IMR-90 (cell line): ENCODE results near the gene MALRD1. TPM values are rescaled to one million over a fixed set of nuclear protein-coding genes. Genes with fewer than 3 reads are reported as not detected.

Experiments used
- ATAC-seq: fragments of 200-7000 bp; cut with Tn5 transposase; 2 replicates; pipeline ENCODE4 v1.9.1; 2020; ENCODE audit warnings: low read depth, mild to moderate bottlenecking, moderate library complexity
- BruUV-seq: library from RNA; stranded (reverse); fragments of 400-500 nt; replicated peaks from 2 replicates; lab custom pipeline; 2021; lab: Mats Ljungman, UMichigan
- CTCF ChIA-PET: fragments of 300-600 bp; formaldehyde crosslinking; extraction: SDS; loops from one replicate; lab custom pipeline; 2021; ENCODE audit warnings: antibody characterized with exemption; lab: Yijun Ruan, JAX
- POLR2A ChIA-PET: fragments of 300-600 bp; sonication (Branson Sonifier 250); formaldehyde crosslinking; loops from one replicate; lab custom pipeline; 2022; ENCODE audit warnings: antibody characterized with exemption; ENCODE audit not compliant: unreplicated experiment; lab: Charles Lee
- DNase-seq: peaks from one replicate; pipeline ENCODE4 v3.0.0; 2013
- H2AFZ ChIP-seq: replicated peaks from 2 replicates; pipeline ENCODE3; 2013; ENCODE audit warnings: low read length, mild to moderate bottlenecking; ENCODE audit not compliant: poor library complexity
- H2AK5ac ChIP-seq: 2 replicates; pipeline ENCODE4 v1.6.1; 2013; ENCODE audit warnings: low read depth, low read length, inconsistent platforms
- H2AK9ac ChIP-seq: replicated peaks from 2 replicates; pipeline ENCODE3; 2013; ENCODE audit warnings: mild to moderate bottlenecking, low read depth, low read length, moderate library complexity; ENCODE audit not compliant: poor library complexity
- H2BK120ac ChIP-seq: 2 replicates; pipeline ENCODE4 v1.6.1; 2013; ENCODE audit warnings: low read depth, low read length, inconsistent platforms
- H2BK15ac ChIP-seq: 3 replicates; pipeline ENCODE4 v1.6.1; 2013; ENCODE audit warnings: low read depth, low read length, inconsistent platforms
- H2BK20ac ChIP-seq: 2 replicates; pipeline ENCODE4 v1.6.1; 2013; ENCODE audit warnings: low read depth, mild to moderate bottlenecking, inconsistent platforms, low read length, moderate library complexity
- H2BK5ac ChIP-seq: 2 replicates; pipeline ENCODE4 v1.6.1; 2013; ENCODE audit warnings: mild to moderate bottlenecking, low read depth, low read length, inconsistent platforms; ENCODE audit not compliant: poor library complexity, severe bottlenecking
- H3K14ac ChIP-seq: replicated peaks from 2 replicates; pipeline ENCODE4 v1.6.1; 2013; ENCODE audit warnings: low read depth, low read length, inconsistent platforms
- H3K18ac ChIP-seq: 2 replicates; pipeline ENCODE4 v1.6.1; 2013; ENCODE audit warnings: low read depth, low read length, control low read depth
- H3K23ac ChIP-seq: 2 replicates; pipeline ENCODE4 v1.6.1; 2013; ENCODE audit warnings: low read depth, low read length, inconsistent platforms
- H3K27ac ChIP-seq: 2 replicates; pipeline ENCODE4 v1.5.1; 2013; ENCODE audit warnings: mild to moderate bottlenecking, control low read depth, low read length; ENCODE audit not compliant: insufficient read depth
- H3K27me3 ChIP-seq: 2 replicates; pipeline ENCODE4 v1.6.1; 2013; ENCODE audit warnings: low read length; ENCODE audit not compliant: control insufficient read depth, insufficient read depth
- H3K36me3 ChIP-seq: 2 replicates; pipeline ENCODE4 v1.6.1; 2013; ENCODE audit warnings: low read length, mixed read lengths; ENCODE audit not compliant: control insufficient read depth, insufficient read depth
- H3K4ac ChIP-seq: 2 replicates; pipeline ENCODE4 v1.6.1; 2013; ENCODE audit warnings: low read depth, low read length, inconsistent platforms
- H3K4me1 ChIP-seq: 2 replicates; pipeline ENCODE4 v1.6.1; 2013; ENCODE audit warnings: low read length, mixed read lengths; ENCODE audit not compliant: control insufficient read depth, insufficient read depth
- H3K4me2 ChIP-seq: 2 replicates; pipeline ENCODE4 v1.6.1; 2013; ENCODE audit warnings: low read depth, mild to moderate bottlenecking, control low read depth, low read length, moderate library complexity
- H3K4me3 ChIP-seq: 2 replicates; pipeline ENCODE4 v1.5.1; 2013; ENCODE audit warnings: low read depth, mild to moderate bottlenecking, control low read depth, low read length, moderate library complexity; ENCODE audit not compliant: insufficient read depth
- H3K56ac ChIP-seq: 2 replicates; pipeline ENCODE4 v1.6.1; 2013; ENCODE audit warnings: low read length, inconsistent platforms; ENCODE audit not compliant: insufficient read depth; ENCODE audit errors: extremely low read depth
- H3K79me1 ChIP-seq, 2 experiments: 2 replicates each; pipeline ENCODE4 v1.6.1; 2013; ENCODE audit warnings: low read length in 2 of 2, inconsistent platforms in 1 of 2, low read depth in 1 of 2
- H3K9ac ChIP-seq: 2 replicates; pipeline ENCODE4 v1.6.1; 2013; ENCODE audit warnings: low read depth, low read length, control low read depth
- H3K9me1 ChIP-seq: 2 replicates; pipeline ENCODE4 v1.6.1; 2013; ENCODE audit warnings: low read length, inconsistent platforms; ENCODE audit not compliant: insufficient read depth
- H3K9me3 ChIP-seq: 2 replicates; pipeline ENCODE4 v1.6.1; 2013; ENCODE audit warnings: low read length; ENCODE audit not compliant: control insufficient read depth, insufficient read depth
- H4K20me1 ChIP-seq: 2 replicates; pipeline ENCODE4 v1.6.1; 2013; ENCODE audit warnings: low read length, inconsistent platforms; ENCODE audit not compliant: insufficient read depth
- H4K5ac ChIP-seq: 2 replicates; pipeline ENCODE4 v1.6.1; 2013; ENCODE audit warnings: mild to moderate bottlenecking, low read depth, low read length, control low read depth
- H4K8ac ChIP-seq, 2 experiments: 2 replicates each; pipeline ENCODE4 v1.6.1; 2013; ENCODE audit warnings: low read depth in 2 of 2, low read length in 2 of 2, control low read depth in 1 of 2, inconsistent platforms in 1 of 2
- H4K91ac ChIP-seq: 2 replicates; pipeline ENCODE4 v1.6.1; 2013; ENCODE audit warnings: low read depth, low read length, inconsistent platforms; ENCODE audit not compliant: insufficient read depth
- BHLHE40 ChIP-seq: fragments of 150-350 bp; IDR thresholded peaks from 2 replicates; pipeline ENCODE4 v1.6.1; 2016; ENCODE audit warnings: mild to moderate bottlenecking, low read depth, low read length
- CEBPB ChIP-seq: IDR thresholded peaks from 2 replicates; pipeline ENCODE4 v1.6.1; 2012; ENCODE audit warnings: low read depth, low read length, improper control_type of control experiment
- CHD1 ChIP-seq: IDR thresholded peaks from 2 replicates; pipeline ENCODE4 v1.6.1; 2012; ENCODE audit warnings: low read depth, low read length, improper control_type of control experiment
- FOS ChIP-seq: fragments of 150-350 bp; IDR thresholded peaks from 2 replicates; pipeline ENCODE4 v1.6.1; 2016; ENCODE audit warnings: low read depth, low read length
- MAFK ChIP-seq: IDR thresholded peaks from 2 replicates; pipeline ENCODE4 v1.6.1; 2012; ENCODE audit warnings: low read depth, low read length, improper control_type of control experiment
- MAZ ChIP-seq: IDR thresholded peaks from 2 replicates; pipeline ENCODE4 v1.6.1; 2012; ENCODE audit warnings: low read depth, mild to moderate bottlenecking, low read length, improper control_type of control experiment, moderate library complexity, borderline replicate concordance
- MXI1 ChIP-seq: IDR thresholded peaks from 2 replicates; pipeline ENCODE4 v1.6.1; 2012; ENCODE audit warnings: low read depth, mild to moderate bottlenecking, low read length, moderate library complexity, borderline replicate concordance
- NFE2L2 ChIP-seq: fragments of 150-350 bp; IDR thresholded peaks from 2 replicates; pipeline ENCODE4 v1.6.1; 2016; ENCODE audit warnings: low read depth, mild to moderate bottlenecking, low read length
- POLR2A ChIP-seq: IDR thresholded peaks from 2 replicates; pipeline ENCODE4 v1.6.1; 2012; ENCODE audit warnings: mild to moderate bottlenecking, low read depth, low read length
- RAD21 ChIP-seq: IDR thresholded peaks from 2 replicates; pipeline ENCODE4 v1.6.1; 2012; ENCODE audit warnings: low read length, improper control_type of control experiment
- RCOR1 ChIP-seq: IDR thresholded peaks from 2 replicates; pipeline ENCODE4 v1.6.1; 2012; ENCODE audit warnings: mild to moderate bottlenecking, low read length, improper control_type of control experiment; ENCODE audit not compliant: insufficient replicate concordance
- RFX5 ChIP-seq: IDR thresholded peaks from 2 replicates; pipeline ENCODE4 v1.8.0; 2012; ENCODE audit warnings: low read depth, mild to moderate bottlenecking, low read length, moderate library complexity
- SMC3 ChIP-seq: fragments of 150-350 bp; IDR thresholded peaks from 2 replicates; pipeline ENCODE4 v1.6.1; 2016; ENCODE audit warnings: low read depth, mild to moderate bottlenecking, antibody characterized with exemption, low read length, moderate library complexity
- WGBS, 2 experiments: methylation state at CpG; one replicate each; pipeline versions ENCODE4 v1.1.5 to v1.1.7; 2013; ENCODE audit warnings: missing lambda C conversion rate in 2 of 2; ENCODE audit not compliant: insufficient read length in 1 of 2; ENCODE audit errors: extremely low coverage in 2 of 2; 5-methylcytosine and 5-hydroxymethylcytosine counted together
- dilution Hi-C: fragments of 300-500 bp; cut with HindIII; formaldehyde crosslinking; loops from one replicate; pipeline ENCODE4 v1.14.3; 2018; ENCODE audit warnings: low sequenced_read_pairs; ENCODE audit not compliant: unreplicated experiment
- in situ Hi-C: fragments of 300-500 bp; cut with MboI; formaldehyde crosslinking; loops from 3 replicates; pipeline ENCODE4 v1.14.3; 2019; ENCODE audit warnings: low sequenced_read_pairs, inconsistent platforms, mixed read lengths
- intact Hi-C: fragments of 100-400 bp; cut with micrococcal nuclease; formaldehyde crosslinking; loops from 2 replicates; pipeline ENCODE4 v1.10.0; 2022
- polyA plus RNA-seq, 3 experiments: library from polyadenylated mRNA; depleted of rRNA; stranded (reverse); fragments of >200 nt; gene quantifications; 2 replicates each; pipeline ENCODE4 v1.2.3, GENCODE V29; 2012; ENCODE audit warnings: low replicate concordance in 1 of 3
- total RNA-seq: library from RNA; depleted of rRNA; stranded (reverse); fragments of >200 nt; gene quantifications from 2 replicates; pipeline ENCODE4 v1.2.3, GENCODE V29; 2012
- TF ChIP-seq, protein P1 (sequence below): fragments of 150-350 bp; IDR thresholded peaks from 2 replicates; pipeline ENCODE4 v1.6.1; 2017; ENCODE audit warnings: mild to moderate bottlenecking, antibody characterized with exemption, low read length, low read depth
- TF ChIP-seq, protein P2 (sequence below): fragments of 150-350 bp; IDR thresholded peaks from 2 replicates; pipeline ENCODE4 v1.6.1; 2016; ENCODE audit warnings: low read depth, mild to moderate bottlenecking, low read length, moderate library complexity, borderline replicate concordance
- TF ChIP-seq, protein P3 (sequence below): conservative IDR thresholded peaks from 2 replicates; pipeline ENCODE4 v1.5.1; 2012; ENCODE audit warnings: mild to moderate bottlenecking, low read depth, low read length, improper control_type of control experiment

Gene MALRD1
- total and polyA plus RNA-seq, 2 of the 4 experiments (the other 2 are of a cell fraction), result 0.34 to 1.1 TPM

DNA sequence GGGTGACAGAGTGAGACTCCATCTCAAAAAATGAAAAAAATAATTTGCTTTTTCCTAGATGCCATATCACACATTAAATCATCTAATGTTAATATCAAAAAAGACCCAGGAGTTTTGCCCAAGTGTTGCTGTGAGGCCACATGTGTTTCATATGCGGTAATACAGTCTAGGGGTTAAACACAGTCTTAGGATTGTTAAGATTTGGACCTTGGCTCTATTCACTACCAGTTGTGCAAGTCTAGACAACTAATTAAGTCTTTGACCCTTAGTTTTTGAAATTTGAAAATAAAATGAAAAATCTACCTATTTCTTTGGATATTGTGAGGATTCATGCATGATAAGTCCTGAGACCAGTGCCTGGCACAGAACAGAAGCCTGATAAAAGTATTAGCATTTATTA, 14.9 kb upstream of the MALRD1 start:
- Histone ChIP-seq H3K27me3 (no peaks in the 10 kb centered on the region), H3K14ac (no peak overlapping the region), H3K9me3 (no peaks in the 10 kb centered on the region), H2BK15ac (no peak overlapping the region), H2BK5ac (no peak overlapping the region), H3K79me1 (no peaks in the 10 kb centered on the region), H2BK120ac (no peak overlapping the region), H3K4me3 (no peak overlapping the region), H3K9ac (no peak overlapping the region), H3K27ac (no peak overlapping the region), H3K18ac (no peak overlapping the region), H4K8ac (no peak overlapping the region), H3K36me3 (no peaks in the 10 kb centered on the region), H3K4me2 (no peak overlapping the region), H4K20me1 (no peaks in the 10 kb centered on the region), H2AK9ac (no peak overlapping the region), H4K91ac (no peak overlapping the region), H3K9me1 (no peaks in the 10 kb centered on the region), H3K23ac (no peak overlapping the region), H4K5ac (no peak overlapping the region), H3K56ac (no peak overlapping the region), H2AFZ (no peak overlapping the region), H3K4ac (no peak overlapping the region), H2BK20ac (no peak overlapping the region), H2AK5ac (no peak overlapping the region), H3K4me1 (no peaks in the 10 kb centered on the region)
- dilution Hi-C loops, result no loop called here
- ATAC-seq, result no peak
- TF ChIP-seq RFX5 (no peak), RCOR1 (no peak), MAFK (no peak), POLR2A (no peak), FOS (no peak), SMC3 (no peak), CHD1 (no peak), NFE2L2 (no peak), MXI1 (no peak), BHLHE40 (no peak), CEBPB (no peak), RAD21 (no peak), MAZ (no peak)
- TF ChIP-seq, protein P1, sequence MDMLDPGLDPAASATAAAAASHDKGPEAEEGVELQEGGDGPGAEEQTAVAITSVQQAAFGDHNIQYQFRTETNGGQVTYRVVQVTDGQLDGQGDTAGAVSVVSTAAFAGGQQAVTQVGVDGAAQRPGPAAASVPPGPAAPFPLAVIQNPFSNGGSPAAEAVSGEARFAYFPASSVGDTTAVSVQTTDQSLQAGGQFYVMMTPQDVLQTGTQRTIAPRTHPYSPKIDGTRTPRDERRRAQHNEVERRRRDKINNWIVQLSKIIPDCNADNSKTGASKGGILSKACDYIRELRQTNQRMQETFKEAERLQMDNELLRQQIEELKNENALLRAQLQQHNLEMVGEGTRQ, result no peak
- TF ChIP-seq, protein P2, sequence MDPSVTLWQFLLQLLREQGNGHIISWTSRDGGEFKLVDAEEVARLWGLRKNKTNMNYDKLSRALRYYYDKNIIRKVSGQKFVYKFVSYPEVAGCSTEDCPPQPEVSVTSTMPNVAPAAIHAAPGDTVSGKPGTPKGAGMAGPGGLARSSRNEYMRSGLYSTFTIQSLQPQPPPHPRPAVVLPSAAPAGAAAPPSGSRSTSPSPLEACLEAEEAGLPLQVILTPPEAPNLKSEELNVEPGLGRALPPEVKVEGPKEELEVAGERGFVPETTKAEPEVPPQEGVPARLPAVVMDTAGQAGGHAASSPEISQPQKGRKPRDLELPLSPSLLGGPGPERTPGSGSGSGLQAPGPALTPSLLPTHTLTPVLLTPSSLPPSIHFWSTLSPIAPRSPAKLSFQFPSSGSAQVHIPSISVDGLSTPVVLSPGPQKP, result no peak
- TF ChIP-seq, protein P3, sequence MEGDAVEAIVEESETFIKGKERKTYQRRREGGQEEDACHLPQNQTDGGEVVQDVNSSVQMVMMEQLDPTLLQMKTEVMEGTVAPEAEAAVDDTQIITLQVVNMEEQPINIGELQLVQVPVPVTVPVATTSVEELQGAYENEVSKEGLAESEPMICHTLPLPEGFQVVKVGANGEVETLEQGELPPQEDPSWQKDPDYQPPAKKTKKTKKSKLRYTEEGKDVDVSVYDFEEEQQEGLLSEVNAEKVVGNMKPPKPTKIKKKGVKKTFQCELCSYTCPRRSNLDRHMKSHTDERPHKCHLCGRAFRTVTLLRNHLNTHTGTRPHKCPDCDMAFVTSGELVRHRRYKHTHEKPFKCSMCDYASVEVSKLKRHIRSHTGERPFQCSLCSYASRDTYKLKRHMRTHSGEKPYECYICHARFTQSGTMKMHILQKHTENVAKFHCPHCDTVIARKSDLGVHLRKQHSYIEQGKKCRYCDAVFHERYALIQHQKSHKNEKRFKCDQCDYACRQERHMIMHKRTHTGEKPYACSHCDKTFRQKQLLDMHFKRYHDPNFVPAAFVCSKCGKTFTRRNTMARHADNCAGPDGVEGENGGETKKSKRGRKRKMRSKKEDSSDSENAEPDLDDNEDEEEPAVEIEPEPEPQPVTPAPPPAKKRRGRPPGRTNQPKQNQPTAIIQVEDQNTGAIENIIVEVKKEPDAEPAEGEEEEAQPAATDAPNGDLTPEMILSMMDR, result no peak
- no TSS peak for BruUV-seq
- CTCF ChIA-PET, result interaction anchor here (1.0 kb wide), 1 partner anchor 12 kb away, joined by 3 read pairs; no protein-coding TSS in a partner anchor
- no peak for DNase-seq
- POLR2A ChIA-PET, result no interaction called here
- intact Hi-C loops, result no loop called here
- in situ Hi-C loops, result no loop called here
- no CpG with 5 or more reads among the region's 1 CpG for WGBS, 2 experiments
